Neutrophil (primary cell): Measurements from ENCODE around the gene GRK3.

Source experiments
- H3K27ac ChIP-seq: fragments of 200-600 bp; sonication (generic); 2 replicates; pipeline ENCODE4 v1.5.1; 2016; ENCODE audit warnings: mild to moderate bottlenecking, moderate library complexity
- H3K27me3 ChIP-seq: fragments of 200-600 bp; sonication (generic); 2 replicates; pipeline ENCODE4 v1.6.0; 2016; ENCODE audit warnings: mild to moderate bottlenecking
- H3K36me3 ChIP-seq: fragments of 200-600 bp; sonication (generic); 2 replicates; pipeline ENCODE4 v1.5.1; 2017
- H3K4me1 ChIP-seq, 2 experiments: fragments of 200-600 bp in 1 of 2; sonication (generic) in 1 of 2; 1 replicate in 1 of 2; 2 replicates in 1 of 2; pipeline versions ENCODE4 v1.5.1 to v1.6.1; 2013 to 2016; ENCODE audit warnings: low read depth in 1 of 2, low read length in 1 of 2, mild to moderate bottlenecking in 1 of 2, moderate library complexity in 1 of 2; ENCODE audit not compliant: control insufficient read depth in 1 of 2, insufficient read depth in 1 of 2
- H3K4me3 ChIP-seq, 2 experiments: fragments of 200-600 bp in 1 of 2; sonication (generic) in 1 of 2; 1 replicate in 1 of 2; 2 replicates in 1 of 2; pipeline ENCODE4 v1.5.1; 2013 to 2016; ENCODE audit warnings: low read depth in 1 of 2, low read length in 1 of 2, mild to moderate bottlenecking in 1 of 2, moderate library complexity in 1 of 2
- H3K9me3 ChIP-seq: fragments of 200-600 bp; sonication (generic); 2 replicates; pipeline ENCODE4 v1.5.1; 2016
- CTCF ChIP-seq: fragments of 200-600 bp; sonication (generic); IDR thresholded peaks from 2 replicates; pipeline ENCODE4 v1.5.1; 2016; ENCODE audit warnings: antibody characterized with exemption

GRK3 gene

GRCh38 chr22:25638638-25639037 is 74.2 kb downstream of the GRK3 start:
- Histone ChIP-seq H3K36me3 (no peaks in the 10 kb centered on the region), H3K4me3 (no peak overlapping the region), H3K27ac (no peak overlapping the region), H3K27me3 (no peaks in the 10 kb centered on the region), H3K9me3 (no peaks in the 10 kb centered on the region), H3K4me1 (no peaks in the 10 kb centered on the region)
- TF ChIP-seq CTCF = no peak

GRCh38 chr22:25641650-25642049 is 77.2 kb downstream of the GRK3 start:
- H3K27ac ChIP-seq = no peak overlapping the region
- H3K27me3 ChIP-seq = no peaks in the 10 kb centered on the region
- H3K36me3 ChIP-seq = no peaks in the 10 kb centered on the region
- no peaks in the 10 kb centered on the region for H3K9me3 ChIP-seq
- TF ChIP-seq CTCF = no peak
- H3K4me1 ChIP-seq = no peaks in the 10 kb centered on the region
- no peak overlapping the region for H3K4me3 ChIP-seq

- Histone ChIP-seq H3K27me3 (no peaks in the 10 kb centered on the region), H3K9me3 (no peaks in the 10 kb centered on the region), H3K4me3 (no peak overlapping the region), H3K4me1 (no peaks in the 10 kb centered on the region), H3K27ac (no peak overlapping the region), H3K36me3 (no peaks in the 10 kb centered on the region)
- no peak for TF ChIP-seq CTCF
These were observed 78.9 kb downstream of the GRK3 start for GRCh38 chr22:25643232-25644000.

GRCh38 chr22:25644122-25644521 is 79.6 kb downstream of the GRK3 start:
- no peak for TF ChIP-seq CTCF
- Histone ChIP-seq H3K36me3 (no peaks in the 10 kb centered on the region), H3K27ac (no peak overlapping the region), H3K4me3 (no peak overlapping the region), H3K27me3 (no peaks in the 10 kb centered on the region), H3K4me1 (no peaks in the 10 kb centered on the region), H3K9me3 (no peaks in the 10 kb centered on the region)

- Histone ChIP-seq H3K27ac (no peak overlapping the region), H3K4me3 (no peak overlapping the region), H3K27me3 (no peaks in the 10 kb centered on the region), H3K9me3 (no peaks in the 10 kb centered on the region), H3K4me1 (no peaks in the 10 kb centered on the region), H3K36me3 (no peaks in the 10 kb centered on the region)
- TF ChIP-seq CTCF = no peak
These were observed 80.8 kb downstream of the GRK3 start for GRCh38 chr22:25645266-25645665.
